ENCODE data around the gene MPHOSPH10.

- TF ChIP-seq POLR2A (IDR thresholded peaks at IDR 0.05), result no peak
- no peak for TF ChIP-seq CTCF (IDR thresholded peaks at IDR 0.05)
Observed at GRCh38 chr2:71121479-71121878, 9.0 kb upstream of the MPHOSPH10 start.

Data from body of pancreas (tissue), 4 donors.